ENCODE data around the gene HBS1L.

DNA sequence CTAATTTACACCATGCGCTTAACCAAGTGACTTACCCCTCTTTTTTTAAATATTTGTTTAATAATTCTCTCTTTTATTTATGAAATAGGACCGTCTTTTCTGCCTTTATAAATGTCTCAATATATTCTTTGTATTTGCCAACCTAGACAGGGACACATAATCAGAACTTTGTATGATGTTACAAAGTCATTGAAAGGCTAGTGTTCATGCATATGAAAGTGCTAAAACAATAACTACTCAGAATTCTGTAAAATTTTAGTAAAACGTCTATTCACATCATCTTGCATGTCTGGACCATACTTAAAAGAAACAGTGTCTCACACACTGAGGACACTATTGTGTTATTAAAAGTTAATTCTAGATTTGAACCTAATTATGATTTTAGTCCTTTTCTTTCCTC, 41.1 kb upstream of the HBS1L start:
- no peak for TF ChIP-seq YY1 (IDR thresholded peaks at IDR 0.05; ENCODE audit: insufficient read depth, insufficient read length)
- TF ChIP-seq ZNF274 (IDR thresholded peaks at IDR 0.05; ENCODE audit: low read depth, low read length), result no peak
- no peak for TF ChIP-seq SUZ12 (IDR thresholded peaks at IDR 0.05; ENCODE audit: extremely low read depth, insufficient read depth, insufficient read length)
